HG02759 (cell line): ENCODE results near the gene NTSR1.

ENCODE experiments used
- ATAC-seq: cut with Tn5 transposase; IDR thresholded peaks from one replicate; pipeline ENCODE4 v1.9.1; 2021; ENCODE audit warnings: mild to moderate bottlenecking, moderate library complexity; ENCODE audit not compliant: unreplicated experiment

Gene NTSR1

GRCh38 chr20:62752671-62753501 lies 44.2 kb downstream of the NTSR1 start:
- ATAC-seq = no peak

- ATAC-seq = no peak
Measured at GRCh38 chr20:62753626-62754025, 45.0 kb downstream of the NTSR1 start.

GRCh38 chr20:62754122-62754990 lies 45.7 kb downstream of the NTSR1 start:
- ATAC-seq = no peak

GRCh38 chr20:62754991-62755356 lies 46.3 kb downstream of the NTSR1 start:
- no peak for ATAC-seq

GRCh38 chr20:62755817-62756724 lies 47.4 kb downstream of the NTSR1 start:
- ATAC-seq = no peak

- ATAC-seq = no peak
Measured at GRCh38 chr20:62758226-62758912, 49.7 kb downstream of the NTSR1 start.

GRCh38 chr20:62759981-62760431 lies 51.4 kb downstream of the NTSR1 start:
- no peak for ATAC-seq

- no peak for ATAC-seq
Measured at GRCh38 chr20:62760471-62760855, 51.8 kb downstream of the NTSR1 start.

- no peak for ATAC-seq
Measured at GRCh38 chr20:62760856-62761758, 52.5 kb downstream of the NTSR1 start.

- no peak for ATAC-seq
Measured at GRCh38 chr20:62761759-62762131, 53.1 kb downstream of the NTSR1 start.

GRCh38 chr20:62762376-62762775 lies 53.7 kb downstream of the NTSR1 start:
- ATAC-seq = no peak

GRCh38 chr20:62762801-62763368 lies 54.2 kb downstream of the NTSR1 start:
- no peak for ATAC-seq

- ATAC-seq = no peak
Measured at GRCh38 chr20:62763404-62763803, 54.8 kb downstream of the NTSR1 start.

GRCh38 chr20:62764156-62764935 lies 55.7 kb downstream of the NTSR1 start:
- ATAC-seq = no peak

- ATAC-seq = no peak
Measured at GRCh38 chr20:62765021-62765420, 56.4 kb downstream of the NTSR1 start.

GRCh38 chr20:62765432-62766070 lies 56.9 kb downstream of the NTSR1 start:
- no peak for ATAC-seq

- no peak for ATAC-seq
Measured at GRCh38 chr20:62766071-62766450, 57.4 kb downstream of the NTSR1 start.

- ATAC-seq = no peak
Measured at GRCh38 chr20:62766716-62767115, 58.1 kb downstream of the NTSR1 start.
